ENCODE results near the gene ELMO1.

ELMO1 gene

DNA sequence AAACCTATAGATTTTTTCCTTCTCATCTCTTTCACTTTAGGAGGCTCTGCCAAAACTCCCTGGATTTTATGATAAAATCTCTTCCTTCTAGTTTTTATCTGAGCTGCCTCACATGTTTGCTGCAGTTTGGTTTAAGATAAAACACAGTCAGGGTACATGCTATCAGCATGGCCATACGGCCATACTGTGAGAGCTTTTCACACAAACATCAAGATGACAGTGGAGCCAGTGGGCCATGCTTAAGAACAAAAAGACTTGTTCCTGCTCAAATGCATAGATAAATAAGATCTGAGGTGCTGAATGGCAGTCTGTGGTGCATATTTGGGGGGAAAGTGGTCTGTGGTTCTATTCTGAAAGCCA is 91.0 kb downstream of the ELMO1 start:
- TF ChIP-seq EZH2 (IDR thresholded peaks at IDR 0.05; ENCODE audit: borderline replicate concordance, low read depth, low read length, severe bottlenecking): no peak
- H3K4me2 ChIP-seq (ENCODE audit: insufficient read depth, low read length): no peak overlapping the region
- no peak overlapping the region for H3K9ac ChIP-seq (ENCODE audit: low read depth, low read length)
- no peaks in the 10 kb centered on the region for H3K36me3 ChIP-seq (ENCODE audit: insufficient read depth, low read length)
- no peak overlapping the region for H3K27ac ChIP-seq (ENCODE audit: low read length)
- DNase-seq (no peak), ATAC-seq (ENCODE audit: insufficient read depth, low read depth) (no peak)
- no peaks in the 10 kb centered on the region for H3K27me3 ChIP-seq (ENCODE audit: insufficient read depth, low read length, poor library complexity)
- no peaks in the 10 kb centered on the region for H3K79me2 ChIP-seq (ENCODE audit: insufficient read depth, low read length)
- no peak overlapping the region for H2AFZ ChIP-seq (ENCODE audit: low read depth, low read length)
- no peaks in the 10 kb centered on the region for H4K20me1 ChIP-seq (ENCODE audit: insufficient read depth, low read length)
- H3K9me3 ChIP-seq (ENCODE audit: insufficient read depth, low read length, severe bottlenecking): no peaks in the 10 kb centered on the region
- H3K4me3 ChIP-seq (ENCODE audit: low read depth in 1 of 2, low read length in 2 of 2): no peak overlapping the region
- H3K4me1 ChIP-seq (ENCODE audit: insufficient read depth, low read length): peaks cover 22% of the 10 kb centered on the region

DNA sequence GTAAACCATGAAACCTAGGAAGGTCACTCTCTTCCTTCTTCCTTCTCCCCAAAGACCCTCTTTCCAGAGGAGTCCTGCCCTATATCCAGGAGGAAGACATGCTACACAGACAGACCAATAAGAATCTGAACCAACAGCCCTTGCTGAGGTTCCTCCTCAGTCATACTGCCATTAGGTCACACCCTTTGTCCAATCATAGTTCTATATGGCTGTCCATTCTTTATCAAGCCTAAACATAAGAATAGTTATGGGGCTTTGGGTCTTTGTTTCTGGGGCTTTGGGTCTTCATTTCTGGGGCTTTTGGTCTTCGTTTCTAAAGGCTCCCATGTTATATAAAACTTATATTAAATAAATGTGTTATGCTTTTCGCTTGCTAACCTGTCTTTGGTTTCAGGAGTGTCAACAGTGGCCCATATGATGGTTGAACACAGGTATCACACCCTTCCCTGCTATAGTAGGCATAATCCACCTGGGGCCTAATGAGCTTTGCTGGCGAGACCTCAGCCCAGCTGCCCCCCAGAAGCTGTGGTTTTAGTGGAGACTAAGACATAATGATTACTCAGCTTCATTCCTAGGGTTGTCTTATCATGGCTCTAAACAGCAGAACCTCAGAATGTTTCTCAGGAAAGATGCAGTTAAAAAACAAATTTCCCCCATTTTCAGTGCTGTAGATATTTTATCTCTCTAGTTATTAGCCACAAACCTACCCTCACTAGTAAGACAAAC is 91.6 kb downstream of the ELMO1 start:
- no peaks in the 10 kb centered on the region for H3K27me3 ChIP-seq (ENCODE audit: insufficient read depth, low read length, poor library complexity)
- H4K20me1 ChIP-seq (ENCODE audit: insufficient read depth, low read length): no peaks in the 10 kb centered on the region
- H3K79me2 ChIP-seq (ENCODE audit: insufficient read depth, low read length): no peaks in the 10 kb centered on the region
- H3K27ac ChIP-seq (ENCODE audit: low read length): no peak overlapping the region
- ATAC-seq (ENCODE audit: insufficient read depth, low read depth) (no peak), DNase-seq (no peak)
- H2AFZ ChIP-seq (ENCODE audit: low read depth, low read length): no peak overlapping the region
- no peaks in the 10 kb centered on the region for H3K36me3 ChIP-seq (ENCODE audit: insufficient read depth, low read length)
- no peak overlapping the region for H3K9ac ChIP-seq (ENCODE audit: low read depth, low read length)
- H3K4me2 ChIP-seq (ENCODE audit: insufficient read depth, low read length): no peak overlapping the region
- H3K4me1 ChIP-seq (ENCODE audit: insufficient read depth, low read length): peaks cover 28% of the 10 kb centered on the region
- no peaks in the 10 kb centered on the region for H3K9me3 ChIP-seq (ENCODE audit: insufficient read depth, low read length, severe bottlenecking)
- no peak overlapping the region for H3K4me3 ChIP-seq (ENCODE audit: low read depth in 1 of 2, low read length in 2 of 2)
- no peak for TF ChIP-seq EZH2 (IDR thresholded peaks at IDR 0.05; ENCODE audit: borderline replicate concordance, low read depth, low read length, severe bottlenecking)
- TF ChIP-seq, protein P1, sequence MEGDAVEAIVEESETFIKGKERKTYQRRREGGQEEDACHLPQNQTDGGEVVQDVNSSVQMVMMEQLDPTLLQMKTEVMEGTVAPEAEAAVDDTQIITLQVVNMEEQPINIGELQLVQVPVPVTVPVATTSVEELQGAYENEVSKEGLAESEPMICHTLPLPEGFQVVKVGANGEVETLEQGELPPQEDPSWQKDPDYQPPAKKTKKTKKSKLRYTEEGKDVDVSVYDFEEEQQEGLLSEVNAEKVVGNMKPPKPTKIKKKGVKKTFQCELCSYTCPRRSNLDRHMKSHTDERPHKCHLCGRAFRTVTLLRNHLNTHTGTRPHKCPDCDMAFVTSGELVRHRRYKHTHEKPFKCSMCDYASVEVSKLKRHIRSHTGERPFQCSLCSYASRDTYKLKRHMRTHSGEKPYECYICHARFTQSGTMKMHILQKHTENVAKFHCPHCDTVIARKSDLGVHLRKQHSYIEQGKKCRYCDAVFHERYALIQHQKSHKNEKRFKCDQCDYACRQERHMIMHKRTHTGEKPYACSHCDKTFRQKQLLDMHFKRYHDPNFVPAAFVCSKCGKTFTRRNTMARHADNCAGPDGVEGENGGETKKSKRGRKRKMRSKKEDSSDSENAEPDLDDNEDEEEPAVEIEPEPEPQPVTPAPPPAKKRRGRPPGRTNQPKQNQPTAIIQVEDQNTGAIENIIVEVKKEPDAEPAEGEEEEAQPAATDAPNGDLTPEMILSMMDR (IDR thresholded peaks at IDR 0.05; ENCODE audit: borderline replicate concordance, extremely low read depth, low read length, poor library complexity, severe bottlenecking): no peak

DNA sequence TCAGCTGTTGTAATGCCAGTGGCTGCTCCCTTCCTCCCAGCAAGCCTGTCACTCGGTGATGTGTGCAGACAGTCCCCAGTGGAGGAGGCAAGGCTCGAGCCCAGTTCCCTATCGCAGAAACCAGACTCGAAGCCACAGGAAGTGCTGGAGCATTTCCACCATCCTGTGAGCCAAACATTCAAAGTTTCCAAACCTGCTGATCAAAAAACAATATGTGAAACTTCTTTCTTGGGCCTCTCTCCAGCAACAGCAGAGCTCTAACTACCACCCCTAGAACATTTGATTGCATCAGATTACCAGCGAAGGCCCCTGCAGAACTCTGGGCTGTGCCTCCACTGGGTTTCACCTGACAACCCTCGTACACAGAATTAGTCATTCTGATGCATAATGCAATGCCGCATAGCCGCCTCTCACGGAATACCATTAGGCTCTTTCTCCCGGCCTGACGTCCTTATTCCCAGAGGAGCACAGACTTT is 94.0 kb downstream of the ELMO1 start:
- DNase-seq: no peak
- H3K4me2 ChIP-seq (ENCODE audit: insufficient read depth, low read length): no peak overlapping the region
- no peaks in the 10 kb centered on the region for H3K9me3 ChIP-seq (ENCODE audit: insufficient read depth, low read length, severe bottlenecking)
- no peak for TF ChIP-seq EZH2 (IDR thresholded peaks at IDR 0.05; ENCODE audit: borderline replicate concordance, low read depth, low read length, severe bottlenecking)
- TF ChIP-seq, protein P1 (IDR thresholded peaks at IDR 0.05; ENCODE audit: borderline replicate concordance, extremely low read depth, low read length, poor library complexity, severe bottlenecking): no peak
- no peak overlapping the region for H3K4me3 ChIP-seq (ENCODE audit: low read depth in 1 of 2, low read length in 2 of 2)
- no peaks in the 10 kb centered on the region for H3K79me2 ChIP-seq (ENCODE audit: insufficient read depth, low read length)
- no peaks in the 10 kb centered on the region for H4K20me1 ChIP-seq (ENCODE audit: insufficient read depth, low read length)
- no peaks in the 10 kb centered on the region for H3K36me3 ChIP-seq (ENCODE audit: insufficient read depth, low read length)
- no peak for ATAC-seq (ENCODE audit: insufficient read depth, low read depth)
- peaks cover 28% of the 10 kb centered on the region for H3K4me1 ChIP-seq (ENCODE audit: insufficient read depth, low read length)
- no peaks in the 10 kb centered on the region for H3K27me3 ChIP-seq (ENCODE audit: insufficient read depth, low read length, poor library complexity)
- H3K9ac ChIP-seq (ENCODE audit: low read depth, low read length): no peak overlapping the region
- peak overlapping the region; percentile 33; the same call in 1 of the 2 replicates for H2AFZ ChIP-seq (ENCODE audit: low read depth, low read length)
- H3K27ac ChIP-seq (ENCODE audit: low read length): no peak overlapping the region; the same call in 1 of the 2 replicates

DNA sequence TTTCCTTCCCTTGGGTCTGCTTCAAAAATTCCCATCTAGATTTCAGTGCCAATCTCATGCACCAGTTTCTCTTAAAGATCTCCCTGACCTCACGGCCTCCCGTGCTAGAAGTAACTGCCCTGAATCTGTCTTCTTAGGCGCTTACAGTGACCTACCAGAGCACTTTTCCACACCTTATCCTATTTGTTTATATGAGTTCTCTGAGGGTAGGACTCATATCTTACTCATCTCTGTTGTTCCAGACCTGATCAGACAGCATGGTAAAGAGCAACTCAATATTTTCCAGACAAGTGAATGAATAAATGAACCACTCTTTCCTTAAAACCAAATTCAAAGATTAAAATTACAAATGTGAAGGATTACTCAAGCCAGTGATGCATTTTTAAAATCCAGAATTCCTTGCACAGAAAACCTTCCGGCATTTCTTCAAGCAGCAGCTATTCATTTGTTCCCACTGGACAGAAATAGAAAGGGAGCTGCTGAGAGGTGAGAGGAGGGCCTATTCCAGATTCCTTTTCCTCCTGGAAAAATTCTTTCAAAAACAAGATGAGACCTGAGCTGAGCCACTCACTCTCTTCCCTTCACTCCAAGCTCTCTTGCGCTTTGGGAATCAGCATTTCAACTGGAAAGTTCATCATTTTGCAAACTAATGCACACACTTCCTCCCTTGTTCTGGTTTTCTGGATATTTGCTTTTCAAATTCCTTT is 94.6 kb downstream of the ELMO1 start:
- no peak overlapping the region; the same call in 1 of the 2 replicates for H3K27ac ChIP-seq (ENCODE audit: low read length)
- H3K79me2 ChIP-seq (ENCODE audit: insufficient read depth, low read length): no peaks in the 10 kb centered on the region
- H3K36me3 ChIP-seq (ENCODE audit: insufficient read depth, low read length): no peaks in the 10 kb centered on the region
- no peak overlapping the region for H3K9ac ChIP-seq (ENCODE audit: low read depth, low read length)
- no peaks in the 10 kb centered on the region for H3K27me3 ChIP-seq (ENCODE audit: insufficient read depth, low read length, poor library complexity)
- peak overlapping the region; percentile 83; the same call in 1 of the 2 replicates for H2AFZ ChIP-seq (ENCODE audit: low read depth, low read length)
- DNase-seq (no peak), ATAC-seq (ENCODE audit: insufficient read depth, low read depth) (no peak)
- H3K4me3 ChIP-seq (ENCODE audit: low read depth in 1 of 2, low read length in 2 of 2): peak overlapping the region in 1 of 2 experiments; percentile 71; a peak in 1 of 4 replicates
- H3K4me1 ChIP-seq (ENCODE audit: insufficient read depth, low read length): peaks cover 28% of the 10 kb centered on the region
- H3K9me3 ChIP-seq (ENCODE audit: insufficient read depth, low read length, severe bottlenecking): no peaks in the 10 kb centered on the region
- peak overlapping the region; percentile 97 for H3K4me2 ChIP-seq (ENCODE audit: insufficient read depth, low read length)
- TF ChIP-seq, protein P1 (IDR thresholded peaks at IDR 0.05; ENCODE audit: borderline replicate concordance, extremely low read depth, low read length, poor library complexity, severe bottlenecking): no peak
- TF ChIP-seq EZH2 (IDR thresholded peaks at IDR 0.05; ENCODE audit: borderline replicate concordance, low read depth, low read length, severe bottlenecking): no peak
- H4K20me1 ChIP-seq (ENCODE audit: insufficient read depth, low read length): no peaks in the 10 kb centered on the region

All from DND-41 (cell line).